ENCODE data around the gene PABPN1.

GRCh38 chr14:23301288-23301968 is 19.8 kb upstream of the PABPN1 start:
- peak; percentile 45 for TF ChIP-seq CTCF (IDR thresholded peaks at IDR 0.05; ENCODE audit: low read length)
- no peak for TF ChIP-seq EZH2phosphoT487 (IDR thresholded peaks at IDR 0.05; ENCODE audit: low read length)
